ENCODE measurements around the gene HCFC1R1. TPM values are rescaled to one million over a fixed set of nuclear protein-coding genes. Genes with fewer than 3 reads are reported as not detected.
A peak's percentile ranks its signal among the peaks of the same experiment; 100 is the strongest.

Gene HCFC1R1
- total RNA-seq, 1 experiment from 2014 or later = 16.2 TPM

DNA sequence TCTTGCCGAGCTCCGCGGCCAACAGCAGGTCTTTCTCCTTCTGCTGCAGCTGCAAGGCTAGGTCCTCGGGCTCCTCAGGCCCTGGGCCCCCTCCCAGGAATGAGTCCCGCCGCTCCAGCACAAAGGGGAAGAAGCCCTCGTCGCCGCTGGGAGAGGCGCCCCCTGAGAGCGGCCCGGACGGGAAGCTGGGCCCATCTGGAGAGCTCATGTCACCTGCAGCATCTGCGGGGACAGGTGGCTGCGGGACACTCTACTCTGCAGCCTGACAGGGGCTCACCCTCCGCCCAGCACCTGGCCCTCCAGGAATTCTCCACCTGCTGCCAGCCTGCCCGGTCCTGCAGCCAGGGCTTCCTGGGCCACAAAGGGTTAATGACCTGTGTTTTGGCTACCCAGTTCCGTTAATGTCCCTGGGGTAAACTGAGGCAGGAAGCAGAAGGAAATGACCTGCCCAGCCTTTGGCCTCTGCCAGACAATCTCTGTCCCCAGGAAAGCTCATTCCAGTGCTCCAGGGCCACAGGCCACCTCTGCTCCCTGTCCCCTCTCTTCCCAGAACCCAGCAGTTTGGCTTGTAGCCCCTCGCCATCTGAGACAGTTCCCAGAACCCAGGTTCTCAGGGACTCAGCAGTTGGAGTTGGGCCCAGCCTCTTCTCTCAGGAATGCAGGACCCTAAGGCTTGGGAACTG lies 11.7 kb upstream of the HCFC1R1 start:
- H3K36me3 ChIP-seq = no peaks in the 10 kb centered on the region
- H3K4me1 ChIP-seq (replicated peaks) = no peaks in the 10 kb centered on the region
- no peak overlapping the region for H3K27ac ChIP-seq
- no peaks in the 10 kb centered on the region for H3K9me3 ChIP-seq (replicated peaks)
- DNase-seq (ENCODE audit: low read depth in 1 of 2, low spot score in 2 of 2) = no peak
- H3K4me3 ChIP-seq = no peak overlapping the region
- H3K27me3 ChIP-seq (replicated peaks) = peaks cover 68% of the 10 kb centered on the region

DNA sequence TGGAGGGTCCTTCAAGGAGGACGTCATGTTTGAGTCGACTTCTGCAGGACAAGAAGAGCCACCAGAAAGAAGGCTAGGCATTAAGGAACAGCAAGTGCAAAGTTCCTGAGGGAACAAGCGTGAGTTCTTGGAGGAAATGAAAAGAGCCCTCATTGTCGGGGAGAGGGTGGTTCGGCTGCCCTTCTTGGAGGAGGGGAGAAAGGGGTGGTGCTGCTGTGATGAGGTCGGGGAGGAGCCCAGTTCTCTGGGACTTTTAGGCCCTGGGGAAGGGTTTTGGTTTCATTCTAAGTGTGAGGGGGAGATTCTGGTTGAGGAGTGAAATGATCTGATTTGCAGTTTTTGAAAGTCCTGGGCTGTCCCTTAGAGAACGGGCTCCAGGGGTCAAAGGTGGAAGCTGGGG lies 8.9 kb upstream of the HCFC1R1 start:
- DNase-seq (ENCODE audit: low read depth in 1 of 2, low spot score in 2 of 2) = no peak
- H3K27ac ChIP-seq = no peak overlapping the region
- H3K4me3 ChIP-seq = no peak overlapping the region
- peaks cover 7% of the 10 kb centered on the region; the same call in 1 of the 2 replicates for H3K36me3 ChIP-seq
- no peaks in the 10 kb centered on the region for H3K4me1 ChIP-seq (replicated peaks)
- no peaks in the 10 kb centered on the region for H3K9me3 ChIP-seq (replicated peaks)
- H3K27me3 ChIP-seq (replicated peaks) = peaks cover 61% of the 10 kb centered on the region

DNA sequence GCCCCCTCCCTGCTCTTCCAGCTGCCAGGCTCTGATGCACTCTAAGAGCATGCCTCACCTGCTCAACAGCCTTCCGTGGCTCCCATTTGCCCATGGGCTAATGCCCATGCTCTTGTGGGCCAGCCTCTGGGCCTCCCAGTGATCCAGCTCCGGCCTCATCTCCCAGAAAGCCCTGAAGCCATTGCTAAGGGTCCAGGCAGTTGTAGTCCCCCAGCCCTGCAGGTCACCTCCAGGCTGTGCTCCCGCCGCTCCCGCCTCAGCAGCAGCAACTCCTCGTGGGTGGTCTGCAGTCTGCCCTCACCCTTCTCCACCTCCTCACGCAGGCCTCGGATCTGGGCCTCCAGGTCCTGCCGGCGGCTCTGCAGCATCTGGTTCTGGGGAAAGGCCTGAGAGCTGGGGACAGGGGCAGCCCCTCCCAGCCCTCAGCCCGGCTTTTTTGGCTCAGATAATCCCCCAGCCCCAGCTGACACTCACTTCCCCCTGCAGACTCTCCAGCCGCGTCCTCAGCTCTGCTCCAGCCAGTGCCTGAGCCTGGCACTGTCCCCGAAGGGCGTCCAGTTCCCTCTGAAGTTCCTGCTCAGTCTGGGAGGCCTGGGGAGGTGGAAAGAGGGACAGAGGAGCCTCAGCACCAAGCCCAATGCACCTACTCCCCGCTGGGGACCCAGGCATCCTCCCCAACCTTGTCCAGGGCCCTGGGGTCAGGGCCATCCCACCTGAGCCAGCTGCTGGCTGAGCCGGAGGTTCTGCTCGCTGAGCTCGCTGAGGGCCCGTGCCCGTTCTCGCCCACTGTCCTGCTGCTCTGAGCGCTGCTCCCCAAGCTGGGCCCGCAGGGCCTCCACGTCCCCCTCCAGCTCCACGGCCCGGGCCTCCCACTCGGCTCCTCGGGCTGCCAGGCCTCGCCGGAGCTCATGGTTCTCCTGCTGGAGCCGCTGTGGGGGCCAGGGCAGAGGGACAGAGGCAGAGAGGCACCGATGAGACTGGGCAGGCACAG lies 6.8 kb upstream of the HCFC1R1 start:
- Histone ChIP-seq H3K27me3 (replicated peaks) (peaks cover 43% of the 10 kb centered on the region), H3K4me1 (replicated peaks) (no peaks in the 10 kb centered on the region), H3K27ac (no peak overlapping the region), H3K9me3 (replicated peaks) (no peaks in the 10 kb centered on the region), H3K36me3 (peaks cover 26% of the 10 kb centered on the region), H3K4me3 (no peak overlapping the region)
- no peak for DNase-seq (ENCODE audit: low read depth in 1 of 2, low spot score in 2 of 2)

DNA sequence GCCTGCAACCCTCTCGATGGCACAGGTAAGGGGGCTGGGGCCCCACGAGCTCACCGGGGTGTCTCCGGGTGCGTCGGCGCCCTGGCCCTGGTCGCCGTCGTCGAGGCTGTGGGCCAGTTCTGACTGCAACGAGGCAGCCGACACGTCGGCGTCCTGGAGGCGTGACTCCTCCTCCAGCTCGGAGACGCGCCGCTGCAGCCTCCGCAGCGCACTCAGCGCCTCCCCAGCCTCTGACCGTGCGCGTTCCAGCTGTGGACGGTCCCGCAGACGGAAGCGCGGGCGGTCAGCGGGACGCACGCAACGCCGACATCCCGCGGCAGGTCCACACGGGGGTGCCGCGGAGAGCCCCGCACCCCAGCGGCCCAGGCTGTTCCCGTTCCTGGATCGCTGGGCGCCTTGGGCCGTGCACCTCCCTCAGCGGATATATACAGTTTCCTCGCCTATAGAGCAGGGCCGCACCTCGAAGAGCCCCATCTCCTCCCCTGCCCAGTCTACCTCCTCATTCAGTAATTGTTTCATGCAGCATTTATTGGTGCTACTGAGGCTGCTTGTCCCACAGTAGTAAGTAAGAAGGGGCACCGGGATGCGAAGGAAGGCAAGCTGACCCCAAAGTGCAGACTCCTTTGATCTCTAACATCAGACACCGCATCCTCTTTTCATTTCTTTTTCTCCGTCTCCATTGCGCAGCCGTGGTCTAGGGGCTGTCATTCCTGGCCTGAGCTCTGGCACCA lies 5.9 kb upstream of the HCFC1R1 start:
- Histone ChIP-seq H3K4me1 (replicated peaks) (no peaks in the 10 kb centered on the region), H3K27me3 (replicated peaks) (peaks cover 39% of the 10 kb centered on the region), H3K27ac (no peak overlapping the region), H3K9me3 (replicated peaks) (no peaks in the 10 kb centered on the region), H3K4me3 (no peak overlapping the region), H3K36me3 (peaks cover 31% of the 10 kb centered on the region)
- no peak for DNase-seq (ENCODE audit: low read depth in 1 of 2, low spot score in 2 of 2)

DNA sequence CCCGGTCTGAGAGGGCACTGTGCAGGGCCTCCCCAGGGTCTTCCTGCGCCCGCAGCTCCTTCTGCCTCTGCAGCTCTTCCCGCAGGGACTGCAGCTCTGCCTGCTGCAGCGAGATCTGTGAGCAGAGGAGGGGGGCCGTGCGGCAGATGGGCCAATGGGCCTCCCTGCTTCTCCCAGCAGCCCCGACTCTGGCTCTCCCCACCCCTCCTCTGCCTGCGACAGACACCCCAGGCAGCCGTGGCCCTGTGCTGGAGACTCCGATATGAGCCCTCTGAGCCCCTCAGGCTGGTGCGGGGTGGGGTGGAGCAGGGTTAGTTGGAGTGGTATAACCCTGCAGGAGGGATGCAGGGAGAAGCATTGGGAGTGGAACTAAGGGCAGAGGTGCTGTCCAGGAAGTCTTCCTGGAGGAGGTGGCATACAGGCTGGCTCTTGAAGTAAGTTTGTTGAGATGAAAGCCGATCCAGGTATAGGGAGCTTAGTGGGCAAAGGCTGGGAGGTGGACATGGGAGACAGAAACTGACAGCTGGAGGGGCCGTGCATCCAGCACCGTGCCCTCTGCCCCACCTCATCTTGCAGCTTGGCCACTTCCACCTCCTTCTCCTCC lies 5.1 kb upstream of the HCFC1R1 start:
- peaks cover 6% of the 10 kb centered on the region for H3K4me1 ChIP-seq (replicated peaks)
- H3K27me3 ChIP-seq (replicated peaks) = peaks cover 33% of the 10 kb centered on the region
- no peak for DNase-seq (ENCODE audit: low read depth in 1 of 2, low spot score in 2 of 2)
- H3K27ac ChIP-seq = no peak overlapping the region
- H3K9me3 ChIP-seq (replicated peaks) = peaks cover 3% of the 10 kb centered on the region; the same call in 1 of the 2 replicates
- peaks cover 33% of the 10 kb centered on the region for H3K36me3 ChIP-seq
- H3K4me3 ChIP-seq = no peak overlapping the region

DNA sequence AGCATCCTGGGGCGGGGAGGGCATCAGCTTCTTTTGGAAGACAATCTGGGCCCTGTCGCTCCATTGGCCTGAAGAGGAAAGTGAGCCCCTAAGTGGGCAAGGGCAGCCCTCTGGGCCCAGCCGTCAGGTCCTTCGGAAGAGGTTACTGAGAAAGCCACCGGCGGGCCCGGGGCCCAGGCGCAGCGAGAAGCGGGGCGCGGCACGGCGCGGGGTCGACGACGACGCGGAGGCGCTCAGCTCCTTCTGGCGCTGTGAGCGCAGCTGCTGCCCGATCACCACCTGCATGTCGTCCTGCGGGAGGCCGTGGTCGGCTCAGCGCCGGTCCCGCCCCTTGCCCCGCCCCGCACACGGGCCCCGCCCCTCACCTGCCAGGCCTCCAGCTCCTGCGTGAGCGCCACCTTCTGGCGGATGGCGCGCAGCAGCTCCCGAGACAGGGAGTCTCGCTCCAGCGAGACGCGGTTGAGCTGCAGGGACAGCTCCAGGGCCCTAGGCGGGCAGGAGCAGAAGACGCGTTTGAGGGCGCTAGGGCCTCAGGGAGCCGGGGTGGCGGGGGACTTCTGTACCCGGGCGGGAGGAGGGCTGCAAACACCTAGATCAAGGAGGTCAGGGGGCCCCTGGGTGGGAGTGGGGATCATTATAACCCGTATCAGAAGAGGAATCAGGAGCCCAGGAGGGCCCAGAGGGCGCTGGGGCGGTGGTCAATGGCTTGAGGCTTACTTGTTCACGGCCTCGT lies 4.4 kb upstream of the HCFC1R1 start:
- Histone ChIP-seq H3K27me3 (replicated peaks) (peaks cover 26% of the 10 kb centered on the region), H3K4me1 (replicated peaks) (peaks cover 12% of the 10 kb centered on the region), H3K36me3 (peaks cover 40% of the 10 kb centered on the region), H3K4me3 (no peak overlapping the region), H3K27ac (no peak overlapping the region), H3K9me3 (replicated peaks) (peaks cover 6% of the 10 kb centered on the region; the same call in 1 of the 2 replicates)
- DNase-seq (ENCODE audit: low read depth in 1 of 2, low spot score in 2 of 2) = no peak

DNA sequence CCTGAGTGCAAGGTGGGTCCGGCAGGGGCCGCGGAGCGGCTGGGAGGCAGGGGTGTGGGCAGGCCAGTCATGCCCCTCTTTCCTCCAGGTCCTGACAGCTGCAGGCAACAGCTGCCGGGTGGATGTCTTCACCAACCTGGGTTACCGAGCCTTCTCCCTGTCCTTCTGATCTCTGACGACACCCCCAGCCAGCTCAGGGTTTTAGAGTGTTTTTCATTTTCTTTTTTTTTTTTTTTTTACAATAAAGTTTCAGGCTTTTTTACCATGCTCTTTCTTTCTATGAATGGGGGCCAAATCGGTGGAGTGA lies 3.7 kb upstream of the HCFC1R1 start:
- H3K9me3 ChIP-seq (replicated peaks) = peaks cover 6% of the 10 kb centered on the region; the same call in 1 of the 2 replicates
- no peak overlapping the region for H3K4me3 ChIP-seq
- peaks cover 19% of the 10 kb centered on the region for H3K27me3 ChIP-seq (replicated peaks)
- no peak for DNase-seq (ENCODE audit: low read depth in 1 of 2, low spot score in 2 of 2)
- no peak overlapping the region for H3K27ac ChIP-seq
- H3K4me1 ChIP-seq (replicated peaks) = peaks cover 19% of the 10 kb centered on the region
- peaks cover 47% of the 10 kb centered on the region for H3K36me3 ChIP-seq

DNA sequence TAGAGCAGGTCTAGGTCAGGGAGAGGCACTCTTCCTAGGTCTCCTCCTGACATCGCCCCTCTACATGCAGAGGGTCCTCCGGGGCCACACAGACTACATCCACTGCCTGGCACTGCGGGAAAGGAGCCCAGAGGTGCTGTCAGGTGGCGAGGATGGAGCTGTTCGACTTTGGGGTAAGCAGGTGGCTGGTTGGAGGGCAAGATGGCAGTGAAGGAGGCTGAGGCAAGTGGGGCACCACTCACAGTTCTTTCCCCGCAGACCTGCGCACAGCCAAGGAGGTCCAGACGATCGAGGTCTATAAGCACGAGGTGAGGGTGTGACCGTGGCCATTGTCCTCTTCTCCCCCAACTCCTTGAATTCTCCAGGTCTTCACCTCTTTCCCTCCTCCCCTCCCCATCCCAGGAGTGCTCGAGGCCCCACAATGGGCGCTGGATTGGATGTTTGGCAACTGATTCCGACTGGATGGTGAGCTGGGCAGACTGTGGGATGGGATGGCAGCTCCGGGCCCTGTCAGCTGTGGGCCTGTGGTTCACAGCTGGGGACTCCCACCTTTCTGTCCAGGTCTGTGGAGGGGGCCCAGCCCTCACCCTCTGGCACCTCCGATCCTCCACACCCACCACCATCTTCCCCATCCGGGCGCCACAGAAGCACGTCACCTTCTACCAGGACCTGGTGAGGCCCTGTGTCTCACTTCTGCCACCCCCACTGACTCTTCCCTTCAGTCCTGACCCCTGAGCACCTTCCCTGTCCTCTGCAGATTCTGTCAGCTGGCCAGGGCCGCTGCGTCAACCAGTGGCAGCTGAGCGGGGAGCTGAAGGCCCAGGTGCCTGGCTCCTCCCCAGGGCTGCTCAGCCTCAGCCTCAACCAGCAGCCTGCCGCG lies 3.1 kb upstream of the HCFC1R1 start:
- H3K4me1 ChIP-seq (replicated peaks) = peaks cover 24% of the 10 kb centered on the region
- no peak overlapping the region for H3K4me3 ChIP-seq
- no peak overlapping the region for H3K27ac ChIP-seq
- H3K9me3 ChIP-seq (replicated peaks) = peaks cover 6% of the 10 kb centered on the region; the same call in 1 of the 2 replicates
- DNase-seq (ENCODE audit: low read depth in 1 of 2, low spot score in 2 of 2) = no peak
- peaks cover 15% of the 10 kb centered on the region for H3K27me3 ChIP-seq (replicated peaks)
- H3K36me3 ChIP-seq = peaks cover 53% of the 10 kb centered on the region

DNA sequence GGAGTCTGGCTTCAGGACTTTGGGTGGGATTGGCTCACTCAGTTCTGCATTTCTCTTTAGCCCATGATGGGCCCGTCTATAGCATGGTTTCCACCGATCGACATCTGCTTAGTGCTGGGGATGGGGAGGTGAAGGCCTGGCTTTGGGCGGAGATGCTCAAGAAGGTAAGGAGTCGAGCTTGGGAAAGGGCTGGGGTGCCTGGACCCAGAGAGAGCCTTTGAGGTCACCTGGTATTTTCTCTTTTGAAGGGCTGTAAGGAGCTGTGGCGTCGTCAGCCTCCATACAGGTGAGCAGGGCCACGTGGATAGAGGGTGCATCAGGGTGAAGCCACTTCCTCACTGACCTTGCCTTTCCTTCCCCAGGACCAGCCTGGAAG lies 2.2 kb upstream of the HCFC1R1 start:
- H3K9me3 ChIP-seq (replicated peaks) = peaks cover 6% of the 10 kb centered on the region; the same call in 1 of the 2 replicates
- peaks cover 62% of the 10 kb centered on the region for H3K36me3 ChIP-seq
- no peak for DNase-seq (ENCODE audit: low read depth in 1 of 2, low spot score in 2 of 2)
- no peak overlapping the region for H3K4me3 ChIP-seq
- H3K27ac ChIP-seq = no peak overlapping the region
- H3K27me3 ChIP-seq (replicated peaks) = peaks cover 9% of the 10 kb centered on the region
- peaks cover 24% of the 10 kb centered on the region for H3K4me1 ChIP-seq (replicated peaks)

DNA sequence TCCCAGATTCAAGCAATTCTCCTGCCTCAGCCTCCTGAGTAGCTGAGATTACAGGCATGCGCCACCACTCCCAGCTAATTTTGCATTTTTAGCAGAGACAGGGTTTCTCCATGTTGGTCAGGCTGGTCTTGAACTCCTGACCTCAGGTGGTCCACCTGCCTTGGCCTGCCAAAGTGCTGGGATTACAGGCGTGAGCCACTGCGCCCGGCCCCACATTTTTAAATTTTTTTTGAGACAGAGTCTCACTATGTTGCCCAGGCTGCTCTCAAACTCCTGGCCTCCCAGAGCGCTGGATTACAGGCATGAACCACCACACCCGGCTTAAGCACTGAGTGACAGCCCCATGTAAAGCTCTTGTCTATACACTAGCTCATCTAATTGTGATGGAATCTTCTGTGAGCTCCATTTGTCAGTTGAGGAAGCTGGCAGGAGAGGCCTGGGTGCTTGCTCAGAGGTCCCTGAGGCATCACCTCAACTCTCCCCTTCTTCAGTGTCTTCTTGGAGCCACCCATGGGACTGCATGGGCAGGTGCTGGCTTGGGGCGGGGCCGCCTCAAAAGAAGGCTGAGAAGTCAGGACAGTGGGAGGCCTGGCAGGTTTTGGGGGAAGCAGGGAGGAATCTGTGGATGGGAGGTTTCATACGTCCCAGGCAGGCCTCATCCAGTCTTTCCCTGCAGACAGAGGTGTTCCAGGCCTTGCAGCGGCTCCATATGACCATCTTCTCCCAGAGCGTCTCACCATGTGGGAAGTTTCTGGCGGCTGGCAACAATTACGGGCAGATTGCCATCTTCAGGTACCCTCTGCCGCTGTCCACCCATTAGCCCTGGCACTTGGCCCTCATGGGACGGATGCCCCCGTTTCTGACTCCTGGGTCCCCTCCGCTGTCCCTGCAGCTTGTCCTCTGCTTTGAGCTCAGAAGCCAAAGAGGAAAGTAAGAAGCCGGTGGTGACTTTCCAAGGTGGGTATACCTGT lies 1.6 kb upstream of the HCFC1R1 start:
- H3K27me3 ChIP-seq (replicated peaks) = peaks cover 9% of the 10 kb centered on the region
- no peak overlapping the region for H3K4me3 ChIP-seq
- no peak for DNase-seq (ENCODE audit: low read depth in 1 of 2, low spot score in 2 of 2)
- H3K9me3 ChIP-seq (replicated peaks) = peaks cover 6% of the 10 kb centered on the region; the same call in 1 of the 2 replicates
- H3K4me1 ChIP-seq (replicated peaks) = peaks cover 24% of the 10 kb centered on the region
- peaks cover 68% of the 10 kb centered on the region for H3K36me3 ChIP-seq
- H3K27ac ChIP-seq = no peak overlapping the region

DNA sequence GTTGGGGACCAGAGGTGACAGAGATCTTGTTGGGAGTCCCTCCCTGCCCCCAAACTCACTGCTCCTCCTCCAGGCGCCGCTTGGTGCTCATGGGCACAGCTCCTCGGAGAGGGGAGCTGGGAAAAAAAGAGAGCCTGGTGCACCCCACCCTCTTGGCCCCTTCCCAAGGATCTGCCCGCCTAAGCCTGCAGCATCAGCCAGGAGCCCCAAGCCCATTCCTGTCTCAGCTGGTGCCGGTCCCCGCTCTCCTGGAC lies 400 bp downstream of the HCFC1R1 start:
- Histone ChIP-seq H3K36me3 (peaks cover 67% of the 10 kb centered on the region), H3K9me3 (replicated peaks) (peaks cover 6% of the 10 kb centered on the region; the same call in 1 of the 2 replicates), H3K27ac (peak overlapping the region; percentile 99), H3K4me3 (peak overlapping the region; percentile 96), H3K4me1 (replicated peaks) (peaks cover 27% of the 10 kb centered on the region), H3K27me3 (replicated peaks) (no peaks in the 10 kb centered on the region)
- DNase-seq (ENCODE audit: low read depth in 1 of 2, low spot score in 2 of 2) = peak in 1 of 2 experiments; percentile 87
